HepG2 (cell line): ENCODE data around the gene THADA. TPM values are rescaled to one million over a fixed set of nuclear protein-coding genes. Genes with fewer than 3 reads are reported as not detected.
A peak's percentile ranks its signal among the peaks of the same experiment; 100 is the strongest.

Source experiments
- ATAD3A ChIP-seq: sonication (generic); formaldehyde crosslinking; IDR thresholded peaks from 2 replicates; pipeline ENCODE4 v1.4.0; 2020; ENCODE audit warnings: missing genetic modification reagents
- ATF1 ChIP-seq: IDR thresholded peaks from 2 replicates; pipeline ENCODE4 v1.6.1; 2016; ENCODE audit warnings: mild to moderate bottlenecking, control low read depth
- EP300 ChIP-seq, 3 experiments: sonication (generic) in 1 of 3; formaldehyde crosslinking in 1 of 3; IDR thresholded peaks; 2 replicates each; pipeline versions ENCODE4 v1.5.1 to v1.6.1; 2011 to 2020; ENCODE audit warnings: low read depth in 2 of 3, low read length in 2 of 3, borderline replicate concordance in 1 of 3, improper control_type of control experiment in 1 of 3, mild to moderate bottlenecking in 1 of 3, missing genetic modification reagents in 1 of 3, moderate library complexity in 1 of 3
- JUN ChIP-seq: sonication (generic); formaldehyde crosslinking; IDR thresholded peaks from 2 replicates; pipeline ENCODE4 v1.4.0; 2020; ENCODE audit warnings: mild to moderate bottlenecking, missing genetic modification reagents
- KLF6 ChIP-seq: IDR thresholded peaks from 2 replicates; pipeline ENCODE4 v1.8.0; 2016; ENCODE audit warnings: missing biosample characterization, missing genetic modification reagents
- LRRFIP1 ChIP-seq: sonication (generic); formaldehyde crosslinking; conservative IDR thresholded peaks from 2 replicates; pipeline ENCODE4 v1.4.0; 2020; ENCODE audit warnings: missing genetic modification reagents
- PATZ1 ChIP-seq: sonication (generic); formaldehyde crosslinking; IDR thresholded peaks from 2 replicates; pipeline ENCODE4 v1.4.0; 2020; ENCODE audit warnings: missing genetic modification reagents
- PLRG1 ChIP-seq: fragments of 450-650 bp; conservative IDR thresholded peaks from 2 replicates; pipeline ENCODE4 v1.6.1; 2016
- RNF2 ChIP-seq: fragments of 450-650 bp; conservative IDR thresholded peaks from 2 replicates; pipeline ENCODE4 v1.6.1; 2016; ENCODE audit warnings: low read depth
- SIN3A ChIP-seq: IDR thresholded peaks from 2 replicates; pipeline ENCODE4 v1.6.1; 2011; ENCODE audit warnings: low read depth, mild to moderate bottlenecking, control low read depth, low read length, borderline replicate concordance
- SMAD3 ChIP-seq: sonication (generic); formaldehyde crosslinking; IDR thresholded peaks from 2 replicates; pipeline ENCODE4 v1.4.0; 2020; ENCODE audit warnings: missing genetic modification reagents
- SRSF1 ChIP-seq: fragments of 200-400 bp; formaldehyde crosslinking; optimal IDR thresholded peaks from 2 replicates; pipeline ENCODE3; 2017; ENCODE audit warnings: mild to moderate bottlenecking, low read depth, low read length, moderate library complexity
- ZNF451 ChIP-seq: sonication (generic); formaldehyde crosslinking; IDR thresholded peaks from 2 replicates; pipeline ENCODE4 v1.5.0; 2020; ENCODE audit warnings: mild to moderate bottlenecking, missing genetic modification reagents
- ZNF510 ChIP-seq: sonication (generic); formaldehyde crosslinking; IDR thresholded peaks from 2 replicates; pipeline ENCODE4 v1.4.0; 2020; ENCODE audit warnings: low read depth, mild to moderate bottlenecking, missing genetic modification reagents
- ZNF589 ChIP-seq: sonication (generic); formaldehyde crosslinking; conservative IDR thresholded peaks from 2 replicates; pipeline ENCODE4 v1.8.0; 2022; ENCODE audit warnings: mild to moderate bottlenecking, moderate library complexity, missing genetic modification reagents
- polyA plus RNA-seq, 8 experiments: library from polyadenylated mRNA; depleted of rRNA in 3 of 8; stranded (reverse) in 7 of 8; unstranded in 1 of 8; fragments of >200 nt; fragmentation: Illumina TruSeq in 4 of 8; extraction: Trizol in 4 of 8; gene quantifications; 2 replicates each; pipeline versions ENCODE4 v1.2.1 to v1.2.3, GENCODE V29; 2011 to 2016; ENCODE audit warnings: low read depth in 4 of 8, missing spikeins in 1 of 8, mixed read lengths in 1 of 8; ENCODE audit not compliant: insufficient read depth in 1 of 8
- total RNA-seq, 5 experiments: library from RNA; depleted of rRNA; stranded (reverse); fragments of >200 nt; fragmentation: Illumina TruSeq; extraction: Trizol; gene quantifications; 2 replicates each; pipeline ENCODE4 v1.2.3, GENCODE V29; 2016; ENCODE audit warnings: low read depth in 1 of 5
- TF ChIP-seq, protein P1 (sequence below): sonication (generic); formaldehyde crosslinking; IDR thresholded peaks from 2 replicates; pipeline ENCODE4 v1.5.1; 2020; ENCODE audit warnings: missing genetic modification reagents, mild to moderate bottlenecking, borderline replicate concordance
- TF ChIP-seq, protein P2 (sequence below): sonication (generic); formaldehyde crosslinking; IDR thresholded peaks from 2 replicates; pipeline ENCODE4 v1.4.0; 2020; ENCODE audit warnings: mild to moderate bottlenecking, missing genetic modification reagents
- TF ChIP-seq, protein P3 (sequence below): sonication (generic); formaldehyde crosslinking; IDR thresholded peaks from 2 replicates; pipeline ENCODE4 v1.4.0; 2020; ENCODE audit warnings: low read depth, missing genetic modification reagents

The THADA gene
- total and polyA plus RNA-seq, 2 of the 13 experiments (the other 11 are each of a cell fraction or from before 2014, with no cell fraction given): 12.7 to 21.7 TPM

DNA sequence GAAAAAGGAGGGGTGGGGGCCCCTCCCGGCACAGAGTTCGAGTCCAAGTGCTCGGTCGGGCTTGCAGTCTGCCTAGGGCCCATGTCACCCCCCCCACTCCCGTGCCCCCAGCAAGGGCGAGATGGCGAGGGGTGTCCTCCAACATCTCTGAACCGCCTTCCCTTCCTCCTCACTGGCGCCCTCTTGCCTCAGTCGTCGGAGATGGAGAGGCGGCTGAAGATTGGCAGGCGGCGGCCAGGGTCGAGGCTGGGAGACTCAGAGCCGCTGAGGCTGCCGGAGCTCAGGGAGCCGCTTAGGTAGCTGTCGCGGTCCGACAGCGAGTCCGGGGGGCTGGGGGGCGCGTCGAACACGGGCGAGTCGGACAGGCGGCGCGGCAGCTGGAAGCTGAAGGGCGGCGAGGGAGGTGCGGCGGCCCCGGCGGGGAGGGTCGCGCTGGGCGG is 371.7 kb downstream of the THADA start (continued):
- TF ChIP-seq, protein P1, sequence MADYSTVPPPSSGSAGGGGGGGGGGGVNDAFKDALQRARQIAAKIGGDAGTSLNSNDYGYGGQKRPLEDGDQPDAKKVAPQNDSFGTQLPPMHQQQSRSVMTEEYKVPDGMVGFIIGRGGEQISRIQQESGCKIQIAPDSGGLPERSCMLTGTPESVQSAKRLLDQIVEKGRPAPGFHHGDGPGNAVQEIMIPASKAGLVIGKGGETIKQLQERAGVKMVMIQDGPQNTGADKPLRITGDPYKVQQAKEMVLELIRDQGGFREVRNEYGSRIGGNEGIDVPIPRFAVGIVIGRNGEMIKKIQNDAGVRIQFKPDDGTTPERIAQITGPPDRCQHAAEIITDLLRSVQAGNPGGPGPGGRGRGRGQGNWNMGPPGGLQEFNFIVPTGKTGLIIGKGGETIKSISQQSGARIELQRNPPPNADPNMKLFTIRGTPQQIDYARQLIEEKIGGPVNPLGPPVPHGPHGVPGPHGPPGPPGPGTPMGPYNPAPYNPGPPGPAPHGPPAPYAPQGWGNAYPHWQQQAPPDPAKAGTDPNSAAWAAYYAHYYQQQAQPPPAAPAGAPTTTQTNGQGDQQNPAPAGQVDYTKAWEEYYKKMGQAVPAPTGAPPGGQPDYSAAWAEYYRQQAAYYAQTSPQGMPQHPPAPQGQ: no peak
- TF ChIP-seq JUN (no peak), ZNF451 (CRISPR knock-in tag) (no peak), KLF6 (CRISPR knock-in tag) (0 out of 2 replicates have a peak, but pooled peaks have one; percentile 35), PLRG1 (no peak), SIN3A (peak; percentile 64; the same call in 1 of the 2 replicates), LRRFIP1 (CRISPR knock-in tag) (no peak), ZNF510 (CRISPR knock-in tag) (0 out of 2 replicates have a peak, but pooled peaks have one; percentile 48), ATF1 (CRISPR knock-in tag) (no peak), ZNF589 (CRISPR knock-in tag) (no peak), SMAD3 (CRISPR knock-in tag) (no peak), SRSF1 (peak; percentile 94), ATAD3A (CRISPR knock-in tag) (no peak), PATZ1 (CRISPR knock-in tag) (peak; percentile 98), EP300 (IDR thresholded peaks at IDR 0.05; ENCODE audit: low read depth in 2 of 2, low read length in 2 of 2) (no peak), EP300 (CRISPR knock-in tag; IDR thresholded peaks at IDR 0.05; ENCODE audit: borderline replicate concordance) (no peak), RNF2 (no peak)
- TF ChIP-seq, protein P2, sequence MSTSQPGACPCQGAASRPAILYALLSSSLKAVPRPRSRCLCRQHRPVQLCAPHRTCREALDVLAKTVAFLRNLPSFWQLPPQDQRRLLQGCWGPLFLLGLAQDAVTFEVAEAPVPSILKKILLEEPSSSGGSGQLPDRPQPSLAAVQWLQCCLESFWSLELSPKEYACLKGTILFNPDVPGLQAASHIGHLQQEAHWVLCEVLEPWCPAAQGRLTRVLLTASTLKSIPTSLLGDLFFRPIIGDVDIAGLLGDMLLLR: no peak; the same call in 1 of the 2 replicates
- TF ChIP-seq, protein P3, sequence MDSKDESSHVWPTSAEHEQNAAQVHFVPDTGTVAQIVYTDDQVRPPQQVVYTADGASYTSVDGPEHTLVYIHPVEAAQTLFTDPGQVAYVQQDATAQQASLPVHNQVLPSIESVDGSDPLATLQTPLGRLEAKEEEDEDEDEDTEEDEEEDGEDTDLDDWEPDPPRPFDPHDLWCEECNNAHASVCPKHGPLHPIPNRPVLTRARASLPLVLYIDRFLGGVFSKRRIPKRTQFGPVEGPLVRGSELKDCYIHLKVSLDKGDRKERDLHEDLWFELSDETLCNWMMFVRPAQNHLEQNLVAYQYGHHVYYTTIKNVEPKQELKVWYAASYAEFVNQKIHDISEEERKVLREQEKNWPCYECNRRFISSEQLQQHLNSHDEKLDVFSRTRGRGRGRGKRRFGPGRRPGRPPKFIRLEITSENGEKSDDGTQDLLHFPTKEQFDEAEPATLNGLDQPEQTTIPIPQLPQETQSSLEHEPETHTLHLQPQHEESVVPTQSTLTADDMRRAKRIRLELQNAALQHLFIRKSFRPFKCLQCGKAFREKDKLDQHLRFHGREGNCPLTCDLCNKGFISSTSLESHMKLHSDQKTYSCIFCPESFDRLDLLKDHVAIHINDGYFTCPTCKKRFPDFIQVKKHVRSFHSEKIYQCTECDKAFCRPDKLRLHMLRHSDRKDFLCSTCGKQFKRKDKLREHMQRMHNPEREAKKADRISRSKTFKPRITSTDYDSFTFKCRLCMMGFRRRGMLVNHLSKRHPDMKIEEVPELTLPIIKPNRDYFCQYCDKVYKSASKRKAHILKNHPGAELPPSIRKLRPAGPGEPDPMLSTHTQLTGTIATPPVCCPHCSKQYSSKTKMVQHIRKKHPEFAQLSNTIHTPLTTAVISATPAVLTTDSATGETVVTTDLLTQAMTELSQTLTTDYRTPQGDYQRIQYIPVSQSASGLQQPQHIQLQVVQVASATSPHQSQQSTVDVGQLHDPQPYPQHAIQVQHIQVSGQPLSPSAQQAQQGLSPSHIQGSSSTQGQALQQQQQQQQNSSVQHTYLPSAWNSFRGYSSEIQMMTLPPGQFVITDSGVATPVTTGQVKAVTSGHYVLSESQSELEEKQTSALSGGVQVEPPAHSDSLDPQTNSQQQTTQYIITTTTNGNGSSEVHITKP: no peak
